H1 (cell line): ENCODE data around the gene ATP6V0A1. TPM values are rescaled to one million over a fixed set of nuclear protein-coding genes. Genes with fewer than 3 reads are reported as not detected.

Experiments
- polyA plus RNA-seq, 7 experiments: library from polyadenylated mRNA; depleted of rRNA in 3 of 7; stranded (reverse) in 5 of 7; unstranded in 2 of 7; fragments of >200 nt in 5 of 7; fragments of 200-250 nt in 2 of 7; gene quantifications; 1 replicate in 5 of 7; 2 replicates in 1 of 7; 4 replicates in 1 of 7; pipeline versions ENCODE4 v1.2.1 to v1.2.3, GENCODE V29; 2011 to 2013; ENCODE audit warnings: missing spikeins in 2 of 7, mixed read lengths in 2 of 7
- total RNA-seq: library from RNA; stranded (reverse); fragmentation: NEBNext Ultra II Directional; extraction: Animal tissue kit (Norgen Biotek cat#: 25700); gene quantifications from 2 replicates; pipeline ENCODE4 v1.2.1, GENCODE V29; 2021
- TF ChIP-seq, protein P1 (sequence below): IDR thresholded peaks from 2 replicates; pipeline ENCODE4 v1.6.1; 2012; ENCODE audit warnings: inconsistent platforms

The ATP6V0A1 gene
- total and polyA plus RNA-seq, 2 of the 8 experiments (the other 6 are each of a cell fraction or from before 2014, with no cell fraction given): 55.3 to 63.4 TPM

DNA sequence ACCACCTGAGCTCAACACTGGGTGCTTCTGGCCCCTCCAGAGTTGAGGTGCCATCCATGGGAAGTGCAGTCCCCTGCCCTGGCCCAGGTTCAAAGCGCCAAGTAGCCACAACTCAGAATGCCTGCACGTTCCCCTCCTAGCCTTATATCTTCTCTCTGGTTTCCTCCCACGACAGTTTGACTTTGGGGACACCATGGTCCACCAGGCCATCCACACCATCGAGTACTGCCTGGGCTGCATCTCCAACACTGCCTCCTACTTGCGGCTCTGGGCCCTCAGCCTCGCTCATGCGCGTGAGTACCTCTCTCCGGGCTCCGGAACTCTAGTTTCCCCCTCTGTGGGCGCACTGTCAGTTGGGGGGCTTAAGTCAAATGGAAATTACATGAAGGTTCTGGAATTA, 55.0 kb downstream of the ATP6V0A1 start (continued):
- TF ChIP-seq, protein P1, sequence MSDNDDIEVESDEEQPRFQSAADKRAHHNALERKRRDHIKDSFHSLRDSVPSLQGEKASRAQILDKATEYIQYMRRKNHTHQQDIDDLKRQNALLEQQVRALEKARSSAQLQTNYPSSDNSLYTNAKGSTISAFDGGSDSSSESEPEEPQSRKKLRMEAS: no peak
